Measurements from ENCODE around the gene L3MBTL1. TPM values are rescaled to one million over a fixed set of nuclear protein-coding genes. Genes with fewer than 3 reads are reported as not detected.

L3MBTL1 gene
- total RNA-seq (2022; extraction: Qiagen RNA extraction): 0.67 to 1.9 TPM (median 1.1 TPM) in 5 replicates

DNA sequence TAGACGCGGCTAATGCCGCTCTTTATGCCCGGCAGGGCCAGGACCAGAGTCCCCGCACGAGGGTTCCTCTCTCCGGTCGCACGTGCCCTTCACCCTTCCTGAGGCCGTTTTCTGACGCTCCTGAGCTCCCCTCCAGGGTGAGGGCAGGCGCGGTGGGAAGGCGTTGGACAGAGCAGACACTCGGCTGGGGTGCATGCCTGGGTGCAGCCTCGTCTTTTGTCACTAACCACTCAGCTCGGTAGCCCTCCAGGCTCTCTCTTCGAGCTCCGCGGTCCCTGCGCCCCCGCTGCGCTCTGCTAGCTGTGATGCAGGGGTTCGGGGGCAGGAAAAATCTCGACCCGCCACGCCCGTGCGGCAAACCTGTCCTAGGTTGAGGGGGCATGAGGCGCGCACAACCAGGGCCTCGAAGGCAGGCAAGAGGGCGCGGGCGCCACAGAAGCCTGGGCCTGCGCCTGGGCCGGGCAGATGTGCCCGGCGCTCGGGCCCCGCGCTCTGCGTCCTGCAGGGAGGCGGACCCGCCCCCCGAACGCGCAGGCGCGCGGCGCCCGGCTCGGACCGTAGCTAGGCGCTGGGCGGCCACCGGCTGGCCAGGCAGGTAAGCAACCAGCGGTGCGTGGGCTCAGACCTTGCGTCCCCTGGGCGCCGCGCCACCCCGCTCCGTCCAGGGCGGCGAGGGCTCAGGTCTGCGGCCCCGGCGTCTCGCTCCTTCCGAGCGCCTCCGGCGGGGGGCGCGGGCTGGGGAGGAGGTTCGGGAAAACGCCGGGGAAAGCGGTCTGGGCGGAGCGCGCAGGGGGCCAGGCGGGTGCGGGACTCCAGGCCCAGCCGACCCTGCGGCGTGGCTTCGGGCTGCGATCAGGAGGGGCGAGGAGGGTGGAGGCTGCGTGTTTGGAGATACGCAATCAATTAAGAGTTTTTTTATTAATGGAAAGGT is at the start of gene L3MBTL1:
Gene L3MBTL1, plus strand, starts transcription at position 548 of the 931 bp plus-strand sequence. CDS start 5,807 bp downstream, outside the sequence.

GRCh38 chr20:43558412-43559146 is 51.1 kb downstream of the L3MBTL1 start, which contains the start of gene SGK2:
Gene SGK2 (plus strand): TSS chr20:43559027. CDS start chr20:43566496, 7,469 bp downstream.

DNA sequence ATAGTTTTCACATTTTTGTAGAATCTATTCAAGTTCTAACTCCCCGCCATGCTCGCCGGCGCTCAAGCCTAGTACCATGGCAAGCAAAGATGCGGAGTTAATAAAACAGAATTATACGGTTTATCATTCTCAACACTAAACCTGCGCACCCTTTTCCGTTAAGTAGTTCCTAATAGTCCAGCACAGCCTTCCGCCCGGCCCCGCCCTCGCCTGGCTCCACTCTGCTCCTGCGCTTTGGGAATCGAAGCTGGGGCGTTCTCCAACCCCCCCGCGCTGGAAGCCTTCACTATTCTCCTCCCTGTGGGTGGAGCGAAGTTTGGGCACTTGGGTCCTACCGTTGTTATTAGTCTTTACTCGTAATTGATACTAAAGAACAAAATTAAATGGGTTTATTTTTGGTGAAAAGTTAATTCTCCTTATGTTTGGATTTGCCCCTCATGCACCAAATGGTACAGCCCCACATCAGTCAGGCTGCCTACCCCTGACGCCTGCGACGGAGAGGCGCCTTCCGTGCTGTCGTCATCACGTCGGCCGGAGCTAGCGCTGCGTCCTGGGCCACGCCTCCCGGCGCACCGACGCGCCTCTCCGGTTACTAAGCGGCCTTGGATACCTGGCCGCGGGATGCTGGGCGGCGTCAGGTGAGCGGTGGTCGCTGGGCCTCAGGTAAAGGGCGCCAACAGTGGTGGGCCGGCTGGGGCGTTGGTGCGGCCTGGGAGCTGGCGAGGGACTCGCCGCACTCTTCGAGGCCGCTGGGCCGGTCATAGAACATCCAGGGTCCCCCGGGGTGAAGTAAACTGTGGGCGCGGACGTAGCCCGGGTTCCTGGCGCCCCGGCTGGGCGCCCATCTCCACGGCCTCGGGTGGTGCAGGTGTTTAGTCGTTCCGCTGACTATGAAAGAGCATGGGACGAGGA is 83.2 kb downstream of the L3MBTL1 start, which contains the start of gene IFT52:
Gene IFT52, plus strand, starts transcription at position 546 of the 912 bp plus-strand sequence. CDS start 3,762 bp downstream, outside the sequence.

Other genes with a start within 250 kb of the L3MBTL1 start
- 108 to 115 TPM (median 111 TPM) in 5 replicates for gene SRSF6, start 49.8 kb upstream of the L3MBTL1 start, total RNA-seq (2022; extraction: Qiagen RNA extraction)
- gene SGK2, start 51.3 kb downstream of the L3MBTL1 start, total RNA-seq (2022; extraction: Qiagen RNA extraction): 6.7 to 8.7 TPM (median 7.0 TPM) in 5 replicates
- gene IFT52, start 83.2 kb downstream of the L3MBTL1 start, total RNA-seq (2022; extraction: Qiagen RNA extraction): 26.8 to 32.8 TPM (median 30.1 TPM) in 5 replicates
- 74.9 to 80.7 TPM (median 79.3 TPM) in 5 replicates for gene MYBL2, start 159.4 kb downstream of the L3MBTL1 start, total RNA-seq (2022; extraction: Qiagen RNA extraction)
- not detected in 5 replicates for gene GTSF1L, start 219.3 kb downstream of the L3MBTL1 start, total RNA-seq (2022; extraction: Qiagen RNA extraction)

All from A549 treated with Mapracorat at 1 μM for 4 hours (cell line).